GM12873 (cell line): ENCODE data around the gene IWS1.

ENCODE experiments used
- TF ChIP-seq, protein P1 (sequence below): IDR thresholded peaks from 2 replicates; pipeline ENCODE4 v1.5.1; 2012; ENCODE audit warnings: low read depth, mild to moderate bottlenecking, moderate library complexity, low read length, control low read depth; ENCODE audit not compliant: insufficient read depth; ENCODE audit errors: missing control alignments

The IWS1 gene

DNA sequence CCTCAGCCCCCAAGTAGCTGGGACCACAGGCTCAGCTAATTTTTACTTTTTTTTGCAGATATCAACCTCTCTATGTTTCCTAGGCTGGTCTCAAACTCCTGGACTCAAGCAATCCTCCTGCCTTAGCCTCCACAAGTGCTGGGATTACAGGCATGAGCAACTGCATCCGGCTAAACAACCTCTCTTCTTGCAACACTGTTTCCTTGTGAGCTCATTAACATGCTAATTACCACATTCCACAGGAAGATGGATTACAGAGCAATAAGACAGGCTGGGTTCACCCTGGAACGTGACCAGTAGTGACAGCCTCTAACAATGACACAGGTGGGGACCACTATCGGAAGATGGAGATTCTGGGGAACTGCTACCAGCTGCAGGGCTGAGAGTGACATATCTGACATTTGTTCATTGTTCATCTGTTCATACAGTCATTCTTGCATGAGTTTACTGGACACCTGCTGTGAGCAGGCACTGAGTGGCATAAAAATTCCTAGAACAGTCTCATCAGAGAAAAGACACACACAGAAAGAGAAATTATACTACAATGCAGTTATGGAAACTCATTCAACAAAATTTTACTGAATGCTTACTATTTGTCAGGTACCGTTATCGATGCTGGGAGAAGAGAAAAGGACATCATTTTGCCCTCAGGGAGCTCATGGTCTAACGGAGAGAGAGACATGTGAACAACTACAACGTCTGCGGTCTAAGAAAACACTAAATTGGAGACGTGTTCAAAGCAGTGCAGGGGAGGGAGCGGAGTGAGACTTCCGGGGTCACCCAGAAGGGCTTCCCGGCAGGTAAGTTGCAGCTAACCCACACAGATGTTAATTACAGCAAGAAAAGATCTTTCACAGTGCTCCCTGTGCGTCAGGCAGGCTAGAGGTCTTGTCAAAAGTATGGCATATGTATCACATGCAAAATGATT, 70.5 kb downstream of the IWS1 start:
- TF ChIP-seq, protein P1, sequence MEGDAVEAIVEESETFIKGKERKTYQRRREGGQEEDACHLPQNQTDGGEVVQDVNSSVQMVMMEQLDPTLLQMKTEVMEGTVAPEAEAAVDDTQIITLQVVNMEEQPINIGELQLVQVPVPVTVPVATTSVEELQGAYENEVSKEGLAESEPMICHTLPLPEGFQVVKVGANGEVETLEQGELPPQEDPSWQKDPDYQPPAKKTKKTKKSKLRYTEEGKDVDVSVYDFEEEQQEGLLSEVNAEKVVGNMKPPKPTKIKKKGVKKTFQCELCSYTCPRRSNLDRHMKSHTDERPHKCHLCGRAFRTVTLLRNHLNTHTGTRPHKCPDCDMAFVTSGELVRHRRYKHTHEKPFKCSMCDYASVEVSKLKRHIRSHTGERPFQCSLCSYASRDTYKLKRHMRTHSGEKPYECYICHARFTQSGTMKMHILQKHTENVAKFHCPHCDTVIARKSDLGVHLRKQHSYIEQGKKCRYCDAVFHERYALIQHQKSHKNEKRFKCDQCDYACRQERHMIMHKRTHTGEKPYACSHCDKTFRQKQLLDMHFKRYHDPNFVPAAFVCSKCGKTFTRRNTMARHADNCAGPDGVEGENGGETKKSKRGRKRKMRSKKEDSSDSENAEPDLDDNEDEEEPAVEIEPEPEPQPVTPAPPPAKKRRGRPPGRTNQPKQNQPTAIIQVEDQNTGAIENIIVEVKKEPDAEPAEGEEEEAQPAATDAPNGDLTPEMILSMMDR, result no peak

DNA sequence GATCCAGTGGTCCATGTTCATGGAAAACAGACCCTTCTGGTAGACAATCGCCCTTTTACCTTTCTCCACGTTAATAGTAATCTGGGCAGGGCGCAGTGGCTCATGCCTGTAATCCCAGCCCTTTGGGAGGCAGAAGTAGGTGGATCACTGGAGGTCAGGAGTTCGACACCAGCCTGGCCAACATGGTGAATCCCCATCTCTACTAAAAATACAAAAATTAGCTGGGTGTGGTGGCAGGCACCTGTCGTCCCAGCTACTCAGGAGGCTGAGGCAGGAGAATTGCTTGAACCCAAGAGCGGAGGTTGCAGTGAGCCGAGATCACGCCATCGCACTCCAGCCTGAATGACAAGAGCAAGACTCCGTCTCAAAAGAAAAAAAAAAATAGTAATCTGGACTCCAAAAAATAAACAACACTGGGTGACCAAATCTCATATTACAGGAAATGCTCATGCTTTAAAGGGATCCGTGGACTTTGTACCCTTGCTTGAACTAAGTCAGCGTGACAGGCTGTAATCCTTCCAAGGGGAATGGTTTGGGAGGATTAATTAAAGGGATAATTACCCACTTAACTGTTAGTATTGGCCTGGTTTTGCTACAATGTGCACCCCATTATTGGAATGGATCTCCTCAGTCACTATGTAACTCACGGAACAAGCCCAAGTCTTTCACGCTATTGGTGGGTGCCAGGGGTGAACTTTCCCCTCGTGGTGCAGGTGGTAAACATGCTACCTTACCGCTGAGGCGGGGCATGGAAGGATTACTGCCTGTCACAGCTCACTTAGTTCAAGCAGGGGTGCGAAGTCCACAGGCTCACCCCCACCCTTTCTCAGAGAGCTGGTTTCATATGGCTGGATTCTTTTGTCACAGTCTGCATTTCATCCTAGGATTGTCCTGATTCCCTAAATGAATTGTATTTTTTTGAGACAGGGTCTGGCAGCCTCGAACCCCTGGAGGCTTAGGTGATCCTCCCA, 71.4 kb downstream of the IWS1 start:
- TF ChIP-seq, protein P1, result no peak

GRCh38 chr2:127453392-127454171, 72.7 kb downstream of the IWS1 start:
- TF ChIP-seq, protein P1, result peak; percentile 53

DNA sequence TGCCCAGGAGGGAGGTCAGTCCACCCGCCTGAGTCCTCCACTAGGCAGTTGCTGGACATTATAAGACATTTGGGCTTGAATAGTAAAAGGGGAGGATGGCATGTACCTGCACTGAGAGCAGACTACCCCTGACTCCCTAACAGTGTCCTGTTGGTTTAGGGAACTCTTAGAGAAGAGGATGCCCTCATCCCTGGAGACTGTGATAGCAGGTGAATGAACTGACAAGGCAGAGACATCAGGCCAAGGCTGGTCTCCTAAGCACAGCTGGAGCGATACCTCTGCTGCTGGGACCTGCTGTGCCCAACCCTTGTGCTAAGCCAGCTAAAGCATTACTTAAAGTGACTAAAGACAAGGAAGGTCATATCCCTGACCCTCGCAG, 73.3 kb downstream of the IWS1 start:
- TF ChIP-seq, protein P1, result no peak

- TF ChIP-seq, protein P1, result no peak
These were observed 74.3 kb downstream of the IWS1 start for GRCh38 chr2:127451981-127452380.

DNA sequence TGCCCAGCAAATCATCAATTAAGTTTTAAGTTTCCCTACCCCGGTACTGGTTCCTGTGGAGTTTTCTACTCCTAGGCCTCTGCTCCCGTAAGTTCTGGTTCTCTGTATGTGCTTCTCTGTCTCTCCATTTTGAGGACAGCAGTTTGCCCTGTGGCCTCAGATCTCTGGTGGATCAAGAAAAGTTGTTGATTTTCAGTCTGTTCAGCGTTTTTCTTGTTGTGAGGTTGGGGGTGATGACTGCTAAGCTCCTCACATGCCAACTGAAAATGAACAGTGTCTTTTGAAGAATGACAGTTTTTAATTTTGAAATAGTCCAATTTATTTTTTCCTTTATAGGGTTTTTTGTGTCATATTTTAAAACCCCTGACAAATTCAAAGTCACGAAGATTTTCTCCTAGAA, 76.4 kb downstream of the IWS1 start:
- TF ChIP-seq, protein P1, result no peak
